ENCODE data around the gene LDB1.

Gene LDB1

GRCh38 chr10:102120142-102120990 is at the start of gene LDB1:
Gene LDB1 (minus strand): TSS chr10:102120368. CDS start chr10:102120110, 258 bp downstream.
- peak; percentile 81 for DNase-seq

DNA sequence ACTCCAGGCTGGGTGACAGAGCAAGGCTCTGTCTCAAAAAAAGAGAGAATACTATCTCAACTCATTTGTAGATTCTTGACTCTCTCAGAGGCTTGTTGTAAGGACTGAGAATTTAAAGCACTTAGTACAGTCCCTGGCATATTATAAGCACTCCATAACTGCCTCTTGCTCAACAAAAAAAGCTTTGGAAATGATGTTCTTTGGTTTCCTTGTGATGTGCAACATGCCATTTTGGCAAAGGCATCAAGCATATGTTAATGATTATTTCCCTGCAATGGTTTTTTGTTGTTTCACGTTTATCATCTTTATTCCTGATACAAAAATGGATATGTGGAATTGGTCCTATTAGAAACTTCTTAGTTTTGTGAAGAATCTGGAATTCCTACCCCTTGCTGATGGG is 47.7 kb upstream of the LDB1 start:
- peak; percentile 10 for DNase-seq

DNA sequence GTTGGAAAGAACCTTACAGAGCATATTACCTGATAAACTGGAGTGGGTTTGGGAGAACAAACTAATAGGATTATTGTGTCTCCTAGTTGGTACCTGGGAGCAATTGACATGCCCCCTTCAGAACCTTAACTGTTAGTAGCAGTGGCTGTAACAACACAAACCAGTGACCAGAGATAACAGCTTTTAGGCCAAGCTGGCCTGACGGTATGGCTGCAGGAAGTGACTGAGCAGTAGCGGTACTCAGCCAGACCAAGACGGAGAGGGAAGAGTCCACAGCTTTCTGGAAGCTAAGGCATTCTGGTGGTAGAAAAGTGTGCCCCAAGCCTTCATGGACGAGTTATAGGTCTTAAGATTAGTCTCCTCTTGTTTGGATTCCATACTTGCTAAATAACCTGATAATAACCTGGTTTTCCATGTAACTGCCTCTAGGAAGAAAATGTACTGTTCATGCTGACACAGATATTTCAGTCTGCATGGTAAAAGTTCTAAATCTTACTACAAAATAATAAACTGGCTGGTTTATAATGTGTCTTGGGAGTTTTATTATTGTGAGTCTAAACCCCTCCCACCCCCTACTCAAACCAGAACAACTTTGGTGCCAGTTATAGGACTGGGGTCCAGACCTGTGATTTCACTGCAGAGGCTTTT is 43.3 kb upstream of the LDB1 start:
- no peak for DNase-seq

DNA sequence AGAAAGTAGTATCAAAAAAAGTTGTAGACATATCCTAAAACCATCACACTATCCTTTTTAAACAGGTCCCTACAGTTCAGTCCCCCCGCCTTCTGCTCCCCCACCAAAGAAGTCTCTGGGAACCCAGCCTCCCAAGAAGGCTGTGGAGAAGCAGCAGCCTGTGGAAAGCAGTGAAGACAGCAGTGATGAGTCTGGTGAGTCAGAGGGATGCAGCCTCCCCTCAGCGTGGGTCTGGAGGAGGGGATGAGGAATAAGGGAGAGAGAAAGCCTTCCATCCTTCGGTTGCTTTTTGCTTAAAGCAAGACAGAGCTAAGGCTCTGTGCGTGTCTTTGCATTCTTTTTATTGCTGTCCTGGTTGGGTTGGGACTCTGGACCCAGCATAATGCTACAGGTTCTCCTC is 39.7 kb upstream of the LDB1 start:
- no peak for DNase-seq

GRCh38 chr10:102159051-102159597 is 39.0 kb upstream of the LDB1 start:
- peak; percentile 21 for DNase-seq

- DNase-seq = no peak
Measured at GRCh38 chr10:102157224-102157623, 37.1 kb upstream of the LDB1 start.

DNA sequence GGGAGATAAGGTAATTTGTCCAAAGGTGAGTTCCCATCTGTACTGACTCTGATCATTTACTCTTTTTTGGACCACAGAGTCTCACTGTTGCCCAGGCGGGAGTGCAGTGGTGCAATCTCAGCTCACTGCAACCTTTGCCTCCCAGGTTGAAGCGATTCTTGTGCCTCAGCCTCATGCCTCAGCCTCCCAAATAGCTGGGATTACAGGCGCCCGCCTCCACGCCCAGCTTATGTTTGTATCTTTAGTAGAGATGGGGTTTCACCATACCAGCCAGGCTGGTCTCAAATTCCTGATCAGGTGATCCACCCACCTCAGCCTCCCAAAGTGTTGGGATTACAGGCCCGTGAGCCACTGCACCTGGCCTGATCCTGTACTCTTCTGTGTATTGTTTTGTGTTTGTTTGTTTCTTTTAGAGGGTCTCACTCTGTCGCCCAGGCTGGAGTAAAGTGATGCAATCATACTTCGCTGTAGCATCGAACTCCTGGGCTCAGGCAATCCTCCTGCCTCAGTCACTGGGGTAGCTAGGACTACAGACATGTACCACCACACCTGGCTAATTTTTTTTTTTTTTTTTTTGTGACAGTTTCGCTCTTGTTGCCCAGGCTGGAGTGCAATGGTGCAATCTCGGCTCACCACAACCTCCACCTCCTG is 34.4 kb upstream of the LDB1 start:
- DNase-seq = no peak

DNA sequence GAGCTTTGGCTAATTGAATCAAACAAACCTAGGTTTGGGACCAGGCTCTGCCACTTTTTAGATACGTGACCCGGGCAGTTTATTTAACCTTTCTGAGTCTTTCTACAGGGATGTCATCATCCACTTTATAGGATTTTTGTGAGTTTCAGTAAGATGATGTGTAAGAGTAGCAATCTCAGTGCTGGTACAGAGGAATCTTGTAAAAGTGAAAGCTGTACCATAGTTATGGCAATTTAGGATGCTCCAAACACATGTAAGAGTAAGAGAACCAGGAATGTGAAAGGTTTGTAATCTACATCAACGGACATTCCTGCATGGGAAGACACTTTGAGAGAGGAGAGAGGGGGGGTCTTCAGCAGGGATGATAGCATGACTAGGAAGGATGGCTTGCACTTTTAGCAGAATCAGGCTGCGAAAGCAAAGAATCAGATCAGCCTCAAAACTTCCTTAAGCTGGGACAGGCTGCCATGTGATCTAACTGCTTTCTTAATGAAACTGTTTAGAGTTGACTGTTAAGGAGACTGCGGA is 33.0 kb upstream of the LDB1 start:
- no peak for DNase-seq

- DNase-seq = no peak
Measured at GRCh38 chr10:102152545-102152890, 32.4 kb upstream of the LDB1 start.

DNA sequence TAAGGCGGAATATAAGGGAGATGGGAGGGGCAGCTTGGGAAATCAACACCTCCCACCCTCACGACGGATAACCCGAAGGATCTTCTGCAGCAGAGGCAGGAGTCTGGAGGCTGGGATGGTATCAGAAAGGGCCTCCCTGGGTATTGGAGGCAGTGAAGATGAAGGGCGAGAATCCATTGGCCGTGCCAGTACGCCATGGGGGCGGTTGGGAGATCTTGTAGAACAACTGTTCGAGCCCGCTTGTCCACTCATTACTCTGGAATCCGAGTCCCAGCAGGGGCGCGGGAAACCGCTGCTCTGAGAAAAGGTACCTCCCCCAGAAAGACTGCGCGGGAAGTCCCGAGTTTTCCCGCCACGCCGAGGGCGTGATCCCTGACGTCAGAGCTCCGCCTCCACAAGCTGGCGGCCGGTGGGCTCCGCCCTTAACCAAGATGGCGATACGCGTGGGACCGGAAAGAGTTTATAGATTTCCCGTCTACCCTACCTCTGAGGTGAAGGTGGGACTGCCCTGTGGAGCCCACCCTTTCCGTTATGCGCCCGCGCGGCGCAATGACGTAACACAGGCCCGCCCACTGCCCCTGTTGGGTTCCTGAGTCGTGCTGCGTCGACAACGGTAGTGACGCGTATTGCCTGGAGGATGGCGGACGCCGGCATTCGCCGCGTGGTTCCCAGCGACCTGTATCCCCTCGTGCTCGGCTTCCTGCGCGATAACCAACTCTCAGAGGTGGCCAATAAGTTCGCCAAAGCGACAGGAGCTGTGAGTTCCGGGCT is 31.8 kb upstream of the LDB1 start, which contains the start of gene NOLC1:
Gene NOLC1 (plus strand): TSS at position 616 of the 771 bp plus-strand sequence. CDS start 22 bp downstream, at position 638.
- peak; percentile 99 for DNase-seq

- DNase-seq = peak; percentile 71
Measured at GRCh38 chr10:102150970-102151773, 31.0 kb upstream of the LDB1 start.

- no peak for DNase-seq
Measured at GRCh38 chr10:102148275-102148674, 28.1 kb upstream of the LDB1 start.

DNA sequence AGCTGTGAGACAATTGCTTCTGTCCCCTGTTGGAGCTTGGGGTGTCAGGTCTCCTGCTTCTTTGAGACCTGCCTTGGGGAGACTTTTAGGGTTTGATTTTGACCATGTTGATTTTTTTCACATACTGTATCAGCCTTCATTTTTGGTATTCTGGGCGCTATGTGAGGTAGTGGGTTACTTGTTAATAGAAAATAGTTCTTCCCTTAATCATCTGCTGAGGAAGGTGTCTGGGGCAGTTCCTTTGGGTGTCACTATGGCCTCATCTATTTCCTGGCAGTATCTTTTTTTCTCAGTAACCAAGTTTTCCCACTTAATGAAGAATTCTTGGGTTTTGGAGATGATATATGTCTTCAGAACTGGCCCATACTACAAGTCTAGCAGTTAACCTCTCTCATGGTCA is 27.4 kb upstream of the LDB1 start:
- no peak for DNase-seq

DNA sequence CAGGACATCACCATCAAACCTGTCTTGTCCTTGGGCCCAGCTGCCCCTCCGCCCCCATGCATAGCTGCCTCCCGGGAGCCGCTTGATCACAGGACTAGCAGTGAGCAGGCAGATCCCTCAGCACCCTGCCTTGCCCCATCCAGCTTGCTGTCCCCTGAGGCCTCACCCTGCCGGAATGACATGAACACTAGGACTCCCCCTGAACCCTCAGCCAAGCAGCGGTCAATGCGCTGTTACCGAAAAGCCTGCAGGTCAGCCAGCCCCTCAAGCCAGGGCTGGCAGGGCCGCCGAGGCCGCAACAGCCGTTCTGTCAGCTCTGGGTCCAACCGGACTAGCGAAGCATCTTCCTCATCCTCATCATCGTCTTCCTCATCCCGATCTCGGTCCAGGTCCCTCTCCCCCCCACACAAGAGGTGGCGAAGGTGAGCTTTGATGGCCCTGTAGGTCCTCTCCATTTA is 26.8 kb upstream of the LDB1 start:
- DNase-seq = no peak

DNA sequence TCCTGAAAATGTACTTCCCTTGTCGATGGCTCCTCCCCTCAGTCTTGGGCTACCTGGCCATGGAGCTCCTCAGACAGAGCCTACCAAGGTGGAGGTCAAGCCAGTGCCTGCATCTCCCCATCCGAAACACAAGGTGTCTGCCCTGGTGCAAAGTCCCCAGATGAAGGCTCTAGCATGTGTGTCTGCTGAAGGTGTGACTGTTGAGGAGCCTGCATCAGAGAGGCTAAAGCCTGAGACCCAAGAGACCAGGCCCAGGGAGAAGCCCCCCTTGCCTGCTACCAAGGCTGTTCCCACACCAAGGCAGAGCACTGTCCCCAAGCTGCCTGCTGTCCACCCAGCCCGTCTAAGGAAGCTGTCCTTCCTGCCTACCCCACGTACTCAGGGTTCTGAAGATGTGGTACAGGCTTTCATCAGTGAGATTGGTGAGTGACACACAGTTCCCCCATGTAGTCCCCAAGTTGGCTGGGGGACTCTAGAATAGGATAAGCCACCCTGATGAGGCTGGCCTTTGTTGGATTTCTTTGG is 21.5 kb upstream of the LDB1 start:
- DNase-seq = no peak

DNA sequence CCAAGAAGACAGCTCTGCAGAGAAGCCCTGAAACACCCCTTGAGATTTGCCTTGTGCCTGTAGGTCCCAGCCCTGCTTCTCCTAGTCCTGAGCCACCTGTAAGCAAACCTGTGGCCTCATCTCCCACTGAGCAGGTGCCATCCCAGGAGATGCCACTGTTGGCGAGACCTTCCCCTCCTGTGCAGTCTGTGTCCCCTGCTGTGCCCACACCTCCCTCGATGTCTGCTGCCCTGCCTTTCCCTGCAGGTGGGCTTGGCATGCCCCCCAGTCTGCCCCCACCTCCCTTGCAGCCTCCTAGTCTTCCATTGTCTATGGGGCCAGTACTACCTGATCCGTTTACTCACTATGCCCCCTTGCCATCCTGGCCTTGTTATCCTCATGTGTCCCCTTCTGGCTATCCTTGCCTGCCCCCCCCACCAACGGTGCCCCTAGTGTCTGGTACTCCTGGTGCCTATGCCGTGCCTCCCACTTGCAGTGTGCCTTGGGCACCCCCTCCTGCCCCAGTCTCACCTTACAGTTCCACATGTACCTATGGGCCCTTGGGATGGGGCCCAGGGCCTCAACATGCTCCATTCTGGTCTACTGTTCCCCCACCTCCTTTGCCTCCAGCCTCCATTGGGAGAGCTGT is 20.9 kb upstream of the LDB1 start:
- no peak for DNase-seq

DNA sequence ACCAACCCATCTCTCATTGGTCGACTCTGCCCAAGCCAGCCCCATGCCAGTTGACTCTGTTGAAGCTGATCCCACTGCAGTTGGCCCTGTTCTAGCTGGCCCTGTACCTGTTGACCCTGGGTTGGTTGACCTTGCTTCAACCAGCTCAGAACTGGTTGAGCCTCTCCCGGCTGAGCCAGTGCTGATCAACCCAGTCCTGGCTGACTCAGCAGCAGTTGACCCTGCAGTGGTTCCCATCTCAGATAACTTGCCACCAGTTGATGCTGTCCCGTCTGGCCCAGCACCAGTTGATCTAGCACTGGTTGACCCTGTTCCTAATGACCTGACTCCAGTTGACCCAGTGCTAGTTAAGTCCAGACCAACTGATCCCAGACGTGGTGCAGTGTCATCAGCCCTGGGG is 20.1 kb upstream of the LDB1 start:
- DNase-seq = no peak

- no peak for DNase-seq
Measured at GRCh38 chr10:102139281-102140110, 19.3 kb upstream of the LDB1 start.

DNA sequence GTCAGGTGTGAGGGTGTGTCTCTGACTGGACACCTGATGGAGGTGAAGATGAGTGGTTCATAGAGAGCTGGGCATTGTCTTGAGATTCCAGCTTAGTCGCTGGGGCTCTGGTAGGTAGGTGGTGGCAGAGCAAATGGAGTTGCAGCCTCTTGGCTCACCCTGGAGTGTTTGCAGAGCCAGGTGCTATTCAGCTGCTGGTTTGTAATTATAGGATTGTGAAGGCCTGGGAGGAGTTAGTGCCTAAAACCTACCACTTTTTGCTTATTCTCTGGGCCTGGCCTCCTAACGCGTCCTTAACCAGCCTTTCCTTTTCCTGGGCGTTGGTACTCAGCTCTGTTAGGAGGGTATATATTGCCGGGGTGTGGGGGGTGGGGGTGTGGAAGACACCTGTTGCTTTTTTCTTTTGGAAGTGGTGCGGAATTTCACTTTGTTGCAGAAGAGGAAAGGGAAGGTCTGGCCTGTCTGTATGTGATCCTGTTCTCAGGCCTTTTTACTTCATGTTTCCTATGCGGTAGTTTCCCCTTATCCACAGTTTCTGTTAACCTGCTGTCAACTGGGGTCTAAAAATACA is 15.9 kb upstream of the LDB1 start:
- DNase-seq = no peak
